Myocyte (in vitro differentiated cells): ENCODE results near the gene RTP5. TPM values are rescaled to one million over a fixed set of nuclear protein-coding genes. Genes with fewer than 3 reads are reported as not detected.

Source experiments
- DNase-seq: peaks from one replicate; pipeline ENCODE4 v3.0.0-alpha.2; 2012; ENCODE audit warnings: low read depth
- total RNA-seq: library from RNA; depleted of rRNA; stranded (reverse); fragments of >200 nt; gene quantifications from 2 replicates; pipeline ENCODE4 v1.2.3, GENCODE V29; 2014

RTP5 gene
- total RNA-seq, 1 donor from 2014 or later, result 0.08 TPM

- no peak for DNase-seq
Measured at GRCh38 chr2:241885946-241886643, 16.6 kb downstream of the RTP5 start.

GRCh38 chr2:241886840-241887447 is 17.4 kb downstream of the RTP5 start:
- DNase-seq, result no peak

DNA sequence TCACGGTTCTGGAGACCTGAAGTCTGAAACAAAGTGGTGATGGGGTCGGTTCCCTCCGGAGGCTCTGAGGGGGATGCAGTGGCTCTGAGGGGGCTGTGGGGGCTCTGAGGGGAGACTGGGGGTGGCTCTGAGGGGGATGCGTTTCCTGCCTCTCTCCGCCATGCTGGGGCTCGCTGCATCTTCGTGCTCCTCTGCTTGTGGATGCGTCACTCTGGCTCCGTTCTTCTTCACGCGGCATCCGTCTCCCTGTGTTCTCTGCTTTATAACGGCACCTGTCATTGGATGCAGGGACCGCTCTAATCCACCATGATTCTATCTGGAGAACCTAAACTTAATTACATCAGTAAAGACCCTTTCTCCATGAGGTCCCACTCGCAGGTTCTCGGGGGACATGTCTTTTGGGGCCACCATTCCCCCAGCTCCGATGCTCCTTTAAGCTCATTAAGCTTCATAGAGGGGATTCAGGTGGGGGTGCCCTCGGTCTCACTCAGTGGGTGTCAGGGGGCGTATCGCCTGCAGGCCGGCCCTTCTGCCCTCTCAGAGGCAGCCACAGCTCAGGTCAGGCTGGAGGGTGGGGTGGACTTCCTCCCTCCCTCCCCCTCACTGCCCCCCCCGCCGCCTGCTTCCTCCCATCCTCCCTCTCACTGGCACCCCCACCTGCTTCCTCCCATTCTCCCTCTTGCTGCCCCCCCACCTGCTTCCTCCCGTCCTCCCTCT is 18.4 kb downstream of the RTP5 start:
- no peak for DNase-seq

GRCh38 chr2:241888641-241889040 is 19.1 kb downstream of the RTP5 start:
- DNase-seq, result no peak

DNA sequence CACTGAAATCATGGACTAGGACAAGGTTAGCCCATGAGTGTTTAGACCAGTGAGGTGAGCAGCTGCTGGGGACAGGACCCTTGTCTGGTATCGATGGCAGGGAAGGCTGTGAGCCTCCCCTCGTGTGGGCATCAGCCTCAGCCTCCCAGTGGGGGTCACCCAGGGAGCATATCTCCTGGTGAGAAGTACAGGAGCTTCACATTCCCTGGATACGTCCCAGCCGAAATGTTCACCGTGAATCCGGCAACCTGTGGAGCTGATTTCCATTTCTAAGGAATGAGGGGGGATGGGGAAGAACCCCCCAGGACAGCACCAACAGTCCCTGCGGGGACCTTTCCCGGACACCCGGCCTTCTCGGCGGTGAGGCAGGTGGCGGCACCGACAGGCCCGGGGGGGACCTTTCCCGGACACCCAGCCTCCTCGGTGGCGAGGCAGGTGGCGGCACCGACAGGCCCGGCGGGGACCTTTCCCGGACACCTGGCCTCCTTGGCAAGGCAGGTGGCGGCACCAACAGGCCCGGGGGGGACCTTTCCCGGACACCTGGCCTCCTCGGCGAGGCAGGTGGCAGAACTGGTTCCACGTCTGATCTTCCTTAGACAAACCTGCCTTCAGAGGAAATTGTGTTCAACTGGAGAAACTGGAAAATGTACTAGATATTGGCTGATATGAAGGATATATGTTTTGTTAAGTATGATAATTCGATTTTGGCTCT is 21.2 kb downstream of the RTP5 start:
- DNase-seq, result no peak

DNA sequence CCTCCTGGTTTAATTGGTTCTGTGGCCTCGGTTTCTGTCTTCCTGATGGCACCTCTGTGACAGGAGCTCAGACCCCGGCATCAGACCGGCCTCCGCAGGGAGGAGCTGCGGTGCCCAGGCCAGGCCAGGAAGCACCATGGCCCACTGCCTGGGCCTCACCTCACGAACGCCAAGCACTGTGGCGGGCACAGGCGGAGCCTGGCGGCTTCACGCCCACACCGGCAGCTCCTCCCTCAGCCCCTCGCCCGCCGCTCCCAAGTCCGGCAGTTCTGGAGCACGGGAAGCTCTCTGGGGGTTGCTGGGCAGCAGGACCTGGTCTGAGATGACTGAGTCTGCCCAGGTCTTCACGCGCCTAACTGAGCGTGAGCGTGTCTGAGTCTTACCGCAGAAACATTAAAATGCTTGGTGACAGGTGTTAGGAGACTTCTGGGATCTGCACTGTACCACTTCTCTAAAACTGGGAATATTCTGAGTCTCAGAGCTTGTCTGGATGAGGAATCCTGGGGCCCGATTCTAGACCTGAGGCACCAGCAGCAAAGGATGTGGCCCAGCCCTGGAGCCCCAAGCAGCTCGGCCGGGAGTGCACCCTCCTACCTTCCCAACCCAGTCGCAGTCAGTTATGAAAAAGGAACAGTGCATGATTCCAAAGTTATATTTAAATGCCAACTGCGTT is 21.9 kb downstream of the RTP5 start:
- no peak for DNase-seq

- no peak for DNase-seq
Measured at GRCh38 chr2:241891988-241892298, 22.4 kb downstream of the RTP5 start.

GRCh38 chr2:241892299-241893137 is 23.0 kb downstream of the RTP5 start:
- no peak for DNase-seq

DNA sequence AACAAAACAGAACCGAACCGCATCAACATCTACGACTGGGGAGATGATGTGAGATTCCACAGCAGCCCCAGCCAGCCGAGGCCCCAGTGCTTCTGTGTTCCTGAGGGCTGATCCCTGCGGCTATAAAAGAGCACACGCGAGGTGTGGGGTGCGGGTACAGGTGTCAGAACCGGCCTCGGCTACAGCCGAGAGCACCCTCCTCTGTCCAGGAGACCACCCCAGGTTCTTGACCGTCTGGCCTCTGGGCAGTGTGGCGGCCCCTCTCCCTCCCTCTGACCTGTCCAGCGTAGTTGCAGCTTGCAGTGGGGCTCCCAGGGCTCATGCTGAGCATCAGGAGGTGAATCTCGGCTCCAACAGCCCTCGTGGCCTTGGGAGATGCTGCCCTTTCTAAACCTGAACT is 23.7 kb downstream of the RTP5 start:
- DNase-seq, result no peak

GRCh38 chr2:241894056-241894641 is 24.6 kb downstream of the RTP5 start:
- no peak for DNase-seq

GRCh38 chr2:241894681-241895426 is 25.3 kb downstream of the RTP5 start:
- DNase-seq, result no peak

DNA sequence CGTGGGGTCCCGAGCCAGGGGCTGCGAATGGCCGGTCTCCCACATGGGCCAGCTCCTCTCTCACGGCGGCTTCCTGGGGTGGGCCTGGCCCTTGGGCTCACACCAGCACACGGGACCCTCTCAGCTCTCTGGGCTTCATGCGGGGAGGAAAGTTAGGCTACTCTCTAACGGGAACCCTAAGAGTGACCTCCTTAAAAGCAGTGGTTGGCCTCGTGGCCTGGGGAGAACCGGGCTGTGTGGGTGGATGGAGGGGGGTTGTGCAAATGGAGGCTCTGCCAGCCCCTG is 25.8 kb downstream of the RTP5 start:
- no peak for DNase-seq

- no peak for DNase-seq
Measured at GRCh38 chr2:241895712-241896641, 26.4 kb downstream of the RTP5 start.

DNA sequence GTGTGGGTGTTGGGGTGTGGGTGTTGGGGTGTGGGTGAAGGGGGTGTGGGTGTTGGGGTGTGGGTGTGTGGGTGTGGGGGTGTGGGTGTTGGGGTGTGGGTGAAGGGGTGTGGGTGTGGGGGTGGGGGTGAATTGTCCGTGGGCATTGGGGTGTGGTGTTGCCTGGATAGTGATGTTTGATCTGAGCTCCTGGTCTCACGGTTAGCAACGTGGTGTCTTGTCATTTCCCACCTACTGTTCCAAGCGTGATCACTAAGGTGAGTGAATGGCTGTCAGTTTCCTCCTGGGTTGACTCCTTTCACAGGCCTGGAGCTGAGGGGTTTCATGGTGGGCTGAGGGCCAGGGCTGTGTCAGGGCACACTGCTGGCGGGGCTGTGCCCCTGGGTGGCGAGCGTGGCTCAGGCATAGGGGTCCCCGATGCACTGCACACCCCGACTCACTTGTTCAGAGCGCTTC is 27.2 kb downstream of the RTP5 start:
- DNase-seq, result no peak

GRCh38 chr2:241897231-241897916 is 27.8 kb downstream of the RTP5 start:
- no peak for DNase-seq

GRCh38 chr2:241898463-241899270 is 29.1 kb downstream of the RTP5 start:
- DNase-seq, result no peak
